GM12872 (cell line): ENCODE data around the gene EHBP1.

Experiments used
- TF ChIP-seq, protein P1 (sequence below): IDR thresholded peaks from 3 replicates; pipeline ENCODE4 v1.5.1; 2011; ENCODE audit warnings: low read depth, mild to moderate bottlenecking, low read length, moderate library complexity; ENCODE audit not compliant: insufficient read depth

Gene EHBP1

GRCh38 chr2:63041592-63041991, 336.1 kb downstream of the EHBP1 start:
- TF ChIP-seq, protein P1, sequence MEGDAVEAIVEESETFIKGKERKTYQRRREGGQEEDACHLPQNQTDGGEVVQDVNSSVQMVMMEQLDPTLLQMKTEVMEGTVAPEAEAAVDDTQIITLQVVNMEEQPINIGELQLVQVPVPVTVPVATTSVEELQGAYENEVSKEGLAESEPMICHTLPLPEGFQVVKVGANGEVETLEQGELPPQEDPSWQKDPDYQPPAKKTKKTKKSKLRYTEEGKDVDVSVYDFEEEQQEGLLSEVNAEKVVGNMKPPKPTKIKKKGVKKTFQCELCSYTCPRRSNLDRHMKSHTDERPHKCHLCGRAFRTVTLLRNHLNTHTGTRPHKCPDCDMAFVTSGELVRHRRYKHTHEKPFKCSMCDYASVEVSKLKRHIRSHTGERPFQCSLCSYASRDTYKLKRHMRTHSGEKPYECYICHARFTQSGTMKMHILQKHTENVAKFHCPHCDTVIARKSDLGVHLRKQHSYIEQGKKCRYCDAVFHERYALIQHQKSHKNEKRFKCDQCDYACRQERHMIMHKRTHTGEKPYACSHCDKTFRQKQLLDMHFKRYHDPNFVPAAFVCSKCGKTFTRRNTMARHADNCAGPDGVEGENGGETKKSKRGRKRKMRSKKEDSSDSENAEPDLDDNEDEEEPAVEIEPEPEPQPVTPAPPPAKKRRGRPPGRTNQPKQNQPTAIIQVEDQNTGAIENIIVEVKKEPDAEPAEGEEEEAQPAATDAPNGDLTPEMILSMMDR = no peak

GRCh38 chr2:63044362-63045327, 339.1 kb downstream of the EHBP1 start:
- TF ChIP-seq, protein P1 = no peak

- TF ChIP-seq, protein P1 = no peak
Observed at GRCh38 chr2:63046552-63046951, 341.0 kb downstream of the EHBP1 start.

GRCh38 chr2:63046961-63047320, 341.4 kb downstream of the EHBP1 start:
- TF ChIP-seq, protein P1 = no peak

- TF ChIP-seq, protein P1 = no peak
Observed at GRCh38 chr2:63047321-63048279, 342.1 kb downstream of the EHBP1 start.

- TF ChIP-seq, protein P1 = no peak
Observed at GRCh38 chr2:63048367-63049171, 343.1 kb downstream of the EHBP1 start.
